Muscle of leg (tissue), 16 donors: Measurements from ENCODE around the gene TMEM97. TPM values are rescaled to one million over a fixed set of nuclear protein-coding genes. Genes with fewer than 3 reads are reported as not detected.
"Not testable (repeated sequence)": the region's sequence is repeated elsewhere in the genome, so short reads cannot be mapped to it uniquely, and the experiment has no call there.

Experiments
- DNase-seq: peaks from one replicate; pipeline ENCODE4 v3.0.0; 2013
- H3K27ac ChIP-seq: one replicate; pipeline ENCODE4 v1.5.1; 2013; ENCODE audit warnings: mild to moderate bottlenecking, low read length, control low read depth
- H3K27me3 ChIP-seq: one replicate; pipeline ENCODE4 v1.6.1; 2013; ENCODE audit warnings: low read length; ENCODE audit not compliant: control insufficient read depth, insufficient read depth
- H3K36me3 ChIP-seq: one replicate; pipeline ENCODE4 v1.6.1; 2013; ENCODE audit warnings: low read length; ENCODE audit not compliant: control insufficient read depth, insufficient read depth
- H3K4me1 ChIP-seq: one replicate; pipeline ENCODE4 v1.6.1; 2013; ENCODE audit warnings: low read length; ENCODE audit not compliant: control insufficient read depth, insufficient read depth
- H3K4me3 ChIP-seq: one replicate; pipeline ENCODE4 v1.5.1; 2013; ENCODE audit warnings: low read length, control low read depth
- H3K9me3 ChIP-seq: replicated peaks from 2 replicates; pipeline ENCODE4 v1.6.1; 2013; ENCODE audit warnings: low read depth, low read length; ENCODE audit not compliant: control insufficient read depth
- WGBS: methylation state at CpG from one replicate; pipeline ENCODE4 v1.1.5; 2013; ENCODE audit warnings: missing lambda C conversion rate; ENCODE audit not compliant: insufficient coverage; 5-methylcytosine and 5-hydroxymethylcytosine counted together
- long read RNA-seq, 11 donors: transcript quantifications; one replicate each; lab custom pipeline, GENCODE V29; 2026
- polyA plus RNA-seq, 8 donors: library from polyadenylated mRNA; unstranded; fragments of 120-200 nt; gene quantifications; one replicate each; pipeline versions ENCODE4 v1.2.1 to v1.2.3, GENCODE V29; 2013; ENCODE audit warnings: inconsistent platforms in 1 of 8, low replicate concordance in 1 of 8; ENCODE audit not compliant: insufficient read length in 8 of 8, insufficient read depth in 1 of 8
- total RNA-seq: library from RNA; stranded (reverse); fragments of 120-200 nt; gene quantifications from one replicate; pipeline ENCODE4 v1.2.4, GENCODE V29; 2013

The TMEM97 gene
- total RNA-seq, result 16.6 TPM
- 10 to 100 TPM; 18.2 to 30.9 (median 22.3) TPM for polyA plus RNA-seq
- long read RNA-seq, donor 1, partial matches to known transcripts, result 7 of 9 reads
- long read RNA-seq, donor 1, other reads (novel, unspliced or antisense), result 0 of 9 reads
- long read RNA-seq, donor 2, partial matches to known transcripts, result 0 of 1 reads
- long read RNA-seq, donor 2, other reads (novel, unspliced or antisense), result 0 of 1 reads
- long read RNA-seq, donor 3, transcript TMEM97-201 (3 exons, 2,568 nt), result major isoform, 5 of 5 reads
- long read RNA-seq, donor 3, partial matches to known transcripts, result 0 of 5 reads
- long read RNA-seq, donor 3, other reads (novel, unspliced or antisense), result 0 of 5 reads
- long read RNA-seq, donor 4, transcript TMEM97-201 (3 exons, 2,568 nt), result major isoform, 7 of 19 reads
- long read RNA-seq, donor 4, partial matches to known transcripts, result 12 of 19 reads
- long read RNA-seq, donor 4, other reads (novel, unspliced or antisense), result 0 of 19 reads
- long read RNA-seq, donor 5, transcript TMEM97-201 (3 exons, 2,568 nt), result major isoform, 18 of 123 reads
- long read RNA-seq, donor 5, partial matches to known transcripts, result 20 of 123 reads
- long read RNA-seq, donor 5, other reads (novel, unspliced or antisense), result 84 of 123 reads
- long read RNA-seq, donor 6, transcript TMEM97-201 (3 exons, 2,568 nt), result major isoform, 6 of 6 reads
- long read RNA-seq, donor 6, partial matches to known transcripts, result 0 of 6 reads
- long read RNA-seq, donor 6, other reads (novel, unspliced or antisense), result 0 of 6 reads
- long read RNA-seq, donor 7, transcript TMEM97-201 (3 exons, 2,568 nt), result major isoform, 16 of 17 reads
- long read RNA-seq, donor 7, partial matches to known transcripts, result 0 of 17 reads
- long read RNA-seq, donor 7, other reads (novel, unspliced or antisense), result 0 of 17 reads
- long read RNA-seq, donor 8, transcript TMEM97-201 (3 exons, 2,568 nt), result major isoform, 5 of 47 reads
- long read RNA-seq, donor 8, partial matches to known transcripts, result 11 of 47 reads
- long read RNA-seq, donor 8, other reads (novel, unspliced or antisense), result 31 of 47 reads
- long read RNA-seq, donor 9, transcript TMEM97-201 (3 exons, 2,568 nt), result major isoform, 13 of 27 reads
- long read RNA-seq, donor 9, partial matches to known transcripts, result 14 of 27 reads
- long read RNA-seq, donor 9, other reads (novel, unspliced or antisense), result 0 of 27 reads
- long read RNA-seq, donor 10, transcript TMEM97-201 (3 exons, 2,568 nt), result major isoform, 19 of 74 reads
- long read RNA-seq, donor 10, partial matches to known transcripts, result 11 of 74 reads
- long read RNA-seq, donor 10, other reads (novel, unspliced or antisense), result 44 of 74 reads
- long read RNA-seq, donor 11, transcript TMEM97-201 (3 exons, 2,568 nt), result major isoform, 5 of 5 reads
- long read RNA-seq, donor 11, partial matches to known transcripts, result 0 of 5 reads
- long read RNA-seq, donor 11, other reads (novel, unspliced or antisense), result 0 of 5 reads

- WGBS, result under 1% methylated on average over 61 of the region's 72 CpGs
- no peaks in the 10 kb centered on the region for H3K36me3 ChIP-seq
- H3K27me3 ChIP-seq, result peaks cover 6% of the 10 kb centered on the region
- DNase-seq, result peak; percentile 99
- H3K9me3 ChIP-seq, result no peaks in the 10 kb centered on the region
- peak within 1 kb of the TSS; percentile 74 for H3K27ac ChIP-seq
- H3K4me1 ChIP-seq, result peaks cover 17% of the 10 kb centered on the region
- H3K4me3 ChIP-seq, result peak within 1 kb of the TSS; percentile 62
These were observed at the start of gene TMEM97 for GRCh38 chr17:28318759-28319597. Gene TMEM97, plus strand, starts transcription at chr17:28319200. Its CDS starts 40 bp downstream, at chr17:28319240.

- Histone ChIP-seq H3K27me3 (peaks cover 2% of the 10 kb centered on the region), H3K9me3 (peaks cover 4% of the 10 kb centered on the region), H3K4me1 (no peaks in the 10 kb centered on the region), H3K27ac (no peak overlapping the region), H3K4me3 (no peak overlapping the region), H3K36me3 (no peaks in the 10 kb centered on the region)
- DNase-seq, result no peak
- 70% methylated on average over 2 of the region's 2 CpGs for WGBS
These were observed 48.9 kb upstream of the TMEM97 start for GRCh38 chr17:28270055-28270454.

- H3K27ac ChIP-seq, result no peak overlapping the region
- no peaks in the 10 kb centered on the region for H3K36me3 ChIP-seq
- H3K9me3 ChIP-seq, result peaks cover 4% of the 10 kb centered on the region
- H3K27me3 ChIP-seq, result peaks cover 3% of the 10 kb centered on the region
- H3K4me1 ChIP-seq, result no peaks in the 10 kb centered on the region
- DNase-seq, result no peak
- WGBS, result 80% methylated on average over 1 of the region's 1 CpG
- H3K4me3 ChIP-seq, result no peak overlapping the region
These were observed 48.1 kb upstream of the TMEM97 start for GRCh38 chr17:28270926-28271325.

GRCh38 chr17:28271431-28271830 lies 47.6 kb upstream of the TMEM97 start:
- no peak for DNase-seq

GRCh38 chr17:28272166-28272565 lies 46.8 kb upstream of the TMEM97 start:
- no peaks in the 10 kb centered on the region for H3K9me3 ChIP-seq
- no peaks in the 10 kb centered on the region for H3K36me3 ChIP-seq
- H3K4me1 ChIP-seq, result no peaks in the 10 kb centered on the region
- no peak overlapping the region for H3K27ac ChIP-seq
- no peak overlapping the region for H3K4me3 ChIP-seq
- no peak for DNase-seq
- peaks cover 3% of the 10 kb centered on the region for H3K27me3 ChIP-seq
- no CpG with 5 or more reads among the region's 2 CpGs for WGBS

More at GRCh38 chr17:28271431-28271830, 47.6 kb upstream of the TMEM97 start:
- 100% methylated on average over 1 of the region's 3 CpGs for WGBS
- H3K27me3 ChIP-seq, result peaks cover 3% of the 10 kb centered on the region
- no peaks in the 10 kb centered on the region for H3K36me3 ChIP-seq
- no peak overlapping the region for H3K27ac ChIP-seq
- H3K9me3 ChIP-seq, result peaks cover under 1% of the 10 kb centered on the region
- no peak overlapping the region for H3K4me3 ChIP-seq
- H3K4me1 ChIP-seq, result no peaks in the 10 kb centered on the region

GRCh38 chr17:28273341-28273740 lies 45.7 kb upstream of the TMEM97 start:
- H3K4me1 ChIP-seq, H3K27ac ChIP-seq, H3K4me3 ChIP-seq, H3K9me3 ChIP-seq, H3K36me3 ChIP-seq, H3K27me3 ChIP-seq, DNase-seq: not testable (repeated sequence)
- WGBS, result 92% methylated on average over 3 of the region's 5 CpGs

GRCh38 chr17:28274591-28275265 lies 44.3 kb upstream of the TMEM97 start:
- 44% methylated on average over 2 of the region's 9 CpGs for WGBS
- H3K4me3 ChIP-seq, result no peak overlapping the region

GRCh38 chr17:28276011-28276410 lies 43.0 kb upstream of the TMEM97 start:
- no peak overlapping the region for H3K4me3 ChIP-seq
- H3K4me1 ChIP-seq, result no peaks in the 10 kb centered on the region
- peaks cover 3% of the 10 kb centered on the region for H3K27me3 ChIP-seq
- H3K27ac ChIP-seq, result no peak overlapping the region
- DNase-seq, result no peak
- WGBS, result 82% methylated on average over 5 of the region's 6 CpGs
- H3K9me3 ChIP-seq, result no peaks in the 10 kb centered on the region
- H3K36me3 ChIP-seq, result no peaks in the 10 kb centered on the region

More at GRCh38 chr17:28274591-28275265, 44.3 kb upstream of the TMEM97 start:
- Histone ChIP-seq H3K9me3 (no peaks in the 10 kb centered on the region), H3K36me3 (no peaks in the 10 kb centered on the region), H3K27me3 (peaks cover 3% of the 10 kb centered on the region), H3K27ac (no peak overlapping the region), H3K4me1 (no peaks in the 10 kb centered on the region)
- no peak for DNase-seq
